AG10803 (cell line): ENCODE data around the gene ARID4B.
A peak's percentile ranks its signal among the peaks of the same experiment; 100 is the strongest.

ENCODE experiments used
- DNase-seq: peaks from one replicate; pipeline ENCODE4 v3.0.0; 2010; ENCODE audit warnings: low read depth
- H3K4me3 ChIP-seq: 2 replicates; pipeline ENCODE4 v1.5.1; 2011; ENCODE audit warnings: mild to moderate bottlenecking, low read length, control low read depth
- TF ChIP-seq, protein P1 (sequence below): conservative IDR thresholded peaks from 2 replicates; pipeline ENCODE4 v1.5.1; 2011; ENCODE audit warnings: mild to moderate bottlenecking, low read length, control low read depth, inconsistent platforms

Gene ARID4B

DNA sequence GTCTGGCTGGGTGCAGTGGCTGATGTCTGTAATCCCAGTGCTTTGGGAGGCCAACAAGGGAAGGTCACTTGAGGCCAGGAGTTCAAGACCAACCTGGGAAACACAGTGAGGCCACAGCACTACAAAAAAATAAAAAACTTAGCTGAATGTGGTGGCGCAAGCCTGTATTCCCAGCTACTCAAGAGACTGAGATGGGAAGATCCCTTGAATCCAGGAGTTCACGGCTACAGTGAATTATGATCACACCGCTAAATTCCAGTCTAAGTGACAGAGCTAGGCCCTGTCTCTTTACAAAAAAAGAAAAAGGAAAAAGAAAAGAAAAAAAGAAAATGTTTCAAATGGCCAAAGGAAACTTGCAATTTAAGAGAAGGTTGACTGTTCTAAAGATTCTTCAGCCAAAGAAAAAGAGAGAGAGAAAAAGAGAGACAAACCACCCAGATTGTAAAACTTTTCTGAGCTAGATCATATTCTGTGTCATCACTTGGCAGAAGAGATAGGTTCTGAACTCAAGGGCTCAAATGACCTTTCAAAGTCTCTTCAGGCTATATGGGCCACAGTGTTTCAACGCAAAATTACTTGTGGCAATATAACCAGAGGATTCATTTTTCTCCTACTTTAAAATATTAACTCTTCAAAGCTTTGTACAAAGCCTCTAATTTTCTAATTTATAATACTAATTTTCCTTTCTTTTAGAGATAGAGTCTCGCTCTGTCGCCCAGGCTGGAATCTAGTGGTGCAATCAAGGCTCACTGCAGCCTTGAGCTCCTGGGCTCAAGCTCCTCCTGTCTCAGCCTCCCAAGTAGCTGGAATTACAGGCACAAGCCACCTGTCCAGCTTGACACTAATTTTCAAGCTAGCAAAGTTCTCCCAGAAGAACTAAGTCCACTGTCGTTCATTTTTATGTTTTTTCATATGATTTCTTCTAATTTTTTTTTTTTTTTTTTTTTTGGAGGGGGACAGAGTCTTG, 20.5 kb downstream of the ARID4B start:
- TF ChIP-seq, protein P1, sequence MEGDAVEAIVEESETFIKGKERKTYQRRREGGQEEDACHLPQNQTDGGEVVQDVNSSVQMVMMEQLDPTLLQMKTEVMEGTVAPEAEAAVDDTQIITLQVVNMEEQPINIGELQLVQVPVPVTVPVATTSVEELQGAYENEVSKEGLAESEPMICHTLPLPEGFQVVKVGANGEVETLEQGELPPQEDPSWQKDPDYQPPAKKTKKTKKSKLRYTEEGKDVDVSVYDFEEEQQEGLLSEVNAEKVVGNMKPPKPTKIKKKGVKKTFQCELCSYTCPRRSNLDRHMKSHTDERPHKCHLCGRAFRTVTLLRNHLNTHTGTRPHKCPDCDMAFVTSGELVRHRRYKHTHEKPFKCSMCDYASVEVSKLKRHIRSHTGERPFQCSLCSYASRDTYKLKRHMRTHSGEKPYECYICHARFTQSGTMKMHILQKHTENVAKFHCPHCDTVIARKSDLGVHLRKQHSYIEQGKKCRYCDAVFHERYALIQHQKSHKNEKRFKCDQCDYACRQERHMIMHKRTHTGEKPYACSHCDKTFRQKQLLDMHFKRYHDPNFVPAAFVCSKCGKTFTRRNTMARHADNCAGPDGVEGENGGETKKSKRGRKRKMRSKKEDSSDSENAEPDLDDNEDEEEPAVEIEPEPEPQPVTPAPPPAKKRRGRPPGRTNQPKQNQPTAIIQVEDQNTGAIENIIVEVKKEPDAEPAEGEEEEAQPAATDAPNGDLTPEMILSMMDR = no peak
- DNase-seq = peak; percentile 42
- H3K4me3 ChIP-seq = no peak overlapping the region

DNA sequence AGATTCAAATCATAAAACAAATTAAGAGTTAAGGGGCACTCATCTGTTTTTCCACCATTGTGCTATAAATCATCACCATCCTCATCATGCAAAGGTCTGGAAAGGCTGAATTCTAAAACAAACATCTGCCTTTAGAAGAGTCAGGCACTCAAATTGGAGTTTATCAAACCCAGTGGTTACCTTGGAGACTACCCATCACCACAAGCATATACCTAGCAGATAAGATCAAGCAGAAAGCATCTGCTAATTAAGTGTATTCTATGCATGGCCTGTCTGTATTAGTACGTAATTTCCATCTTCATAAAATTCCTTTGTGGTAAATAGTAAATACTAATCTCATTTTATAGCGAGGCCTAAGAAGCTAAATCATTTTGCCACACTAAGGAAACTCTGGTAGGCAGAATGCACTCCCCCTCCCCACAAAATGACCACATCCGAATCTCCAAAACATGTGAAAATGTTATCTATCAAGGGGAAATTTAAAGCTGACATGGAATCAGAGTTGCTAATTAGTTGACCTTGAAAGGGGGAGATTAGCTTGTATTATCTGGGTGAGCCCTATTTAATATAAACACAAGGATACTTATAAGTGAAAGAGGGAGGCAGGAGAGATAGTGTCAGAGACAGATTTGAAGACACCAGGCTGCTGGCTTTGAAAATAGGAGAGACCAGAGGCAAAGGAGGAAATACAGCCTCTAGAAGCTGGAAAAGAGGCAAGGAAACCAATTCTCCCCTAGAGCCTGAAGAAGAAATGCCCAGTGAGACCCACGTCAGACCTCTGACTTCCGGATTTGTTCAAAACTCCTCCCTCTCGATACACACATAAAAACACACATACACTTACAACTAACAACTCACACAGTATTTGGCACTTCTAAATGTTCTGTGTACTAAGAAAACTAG, 23.2 kb downstream of the ARID4B start:
- TF ChIP-seq, protein P1 = no peak
- DNase-seq = peak; percentile 16
- H3K4me3 ChIP-seq = no peak overlapping the region

DNA sequence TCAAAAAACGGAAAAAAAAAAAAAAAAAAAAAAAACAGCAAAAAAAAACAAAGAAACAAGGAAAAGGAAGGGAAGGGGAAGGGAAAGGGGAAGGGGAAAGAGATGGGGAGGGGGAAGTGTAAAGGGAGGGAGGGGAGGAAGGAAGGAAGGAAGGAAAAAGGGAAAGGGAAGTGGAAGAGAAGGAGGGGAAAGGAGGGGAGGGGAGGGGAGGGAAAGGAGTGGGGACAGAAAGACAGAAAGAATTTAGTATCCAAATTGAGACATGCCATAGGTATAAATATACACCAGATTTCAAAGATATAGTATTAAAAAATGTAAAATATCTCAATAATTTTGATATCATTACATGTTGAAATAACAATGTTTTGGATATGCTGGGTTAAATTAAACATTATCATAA, 25.8 kb downstream of the ARID4B start:
- H3K4me3 ChIP-seq = no peak overlapping the region
- TF ChIP-seq, protein P1 = no peak
- no peak for DNase-seq

DNA sequence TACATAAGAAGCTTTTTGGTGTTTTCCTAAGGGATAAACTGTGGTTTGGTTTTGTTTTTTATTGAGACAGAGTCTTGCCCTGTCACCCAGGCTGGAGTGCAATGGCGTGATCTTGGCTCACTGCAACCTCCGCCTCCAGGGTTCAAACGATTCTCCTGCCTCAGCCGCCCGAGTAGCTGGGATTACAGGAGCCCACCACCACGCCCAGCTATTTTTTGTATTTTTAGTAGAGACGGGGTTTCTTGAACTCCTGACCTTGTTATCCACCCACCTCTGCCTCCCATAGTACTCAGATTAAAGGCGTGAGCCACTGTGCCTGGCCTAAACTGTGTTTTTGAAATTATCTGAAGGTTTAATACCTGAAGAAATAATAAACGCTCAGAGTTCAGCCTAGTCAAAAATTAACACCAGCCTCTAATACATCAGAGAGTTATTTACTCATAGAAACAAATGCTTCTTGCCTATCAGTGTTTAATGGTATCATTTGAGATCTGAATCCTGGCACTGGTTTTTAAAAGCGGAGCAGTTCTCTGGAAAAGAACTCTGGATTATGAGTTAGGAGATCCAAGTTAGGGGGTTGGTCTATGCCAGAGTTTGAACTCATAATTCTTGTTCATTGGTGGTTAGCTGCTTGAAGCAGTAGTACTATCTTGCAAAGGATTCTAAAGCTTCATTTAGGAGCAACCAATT, 28.7 kb downstream of the ARID4B start:
- no peak overlapping the region for H3K4me3 ChIP-seq
- no peak for DNase-seq
- TF ChIP-seq, protein P1 = no peak

DNA sequence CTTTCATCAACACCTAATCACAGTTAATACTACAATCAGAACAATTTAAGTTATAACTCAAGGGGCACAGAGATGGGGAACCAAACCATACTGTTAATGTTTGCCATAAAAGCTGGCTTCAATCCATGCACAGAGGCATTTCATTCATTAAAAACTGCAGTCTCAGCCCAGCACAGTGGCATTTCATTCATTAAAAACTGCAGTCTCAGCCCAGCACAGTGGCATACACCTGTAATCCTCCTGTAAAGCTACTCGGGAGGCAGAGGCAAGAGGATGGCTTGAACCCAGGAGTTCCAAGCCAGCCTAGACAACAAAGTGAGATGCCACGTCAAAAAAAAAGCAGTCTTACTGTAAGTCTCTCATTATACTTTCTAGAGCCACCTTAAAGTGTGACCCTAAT, 29.2 kb downstream of the ARID4B start:
- no peak overlapping the region for H3K4me3 ChIP-seq
- TF ChIP-seq, protein P1 = no peak
- DNase-seq = no peak

DNA sequence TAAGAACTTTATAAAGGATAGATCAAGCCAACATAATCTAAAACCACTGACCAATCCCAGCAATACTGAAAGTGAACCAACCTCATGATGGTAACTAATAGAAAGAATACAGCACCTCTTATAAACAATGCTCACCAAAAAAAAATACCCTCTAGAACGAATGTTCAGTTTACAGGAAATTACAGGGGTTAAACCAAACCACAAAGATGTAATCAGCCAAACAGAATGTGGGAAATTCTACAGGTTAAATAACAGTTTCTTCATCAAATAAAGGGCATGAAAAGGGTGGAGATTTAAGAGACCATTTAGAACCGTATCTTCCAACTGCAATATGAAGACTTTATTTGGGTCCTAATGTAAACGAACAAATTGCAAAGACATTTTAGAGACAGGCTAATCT, 30.4 kb downstream of the ARID4B start:
- TF ChIP-seq, protein P1 = no peak
- H3K4me3 ChIP-seq = no peak overlapping the region
- no peak for DNase-seq
